ENCODE measurements around the gene DEXI.
"Not testable (repeated sequence)": the region's sequence is repeated elsewhere in the genome, so short reads cannot be mapped to it uniquely, and the experiment has no call there.

The DEXI gene

GRCh38 chr16:10940501-10941079 lies 1.7 kb downstream of the DEXI start:
- no peak for DNase-seq

- no peak for DNase-seq
Measured at GRCh38 chr16:10939649-10940234, 2.5 kb downstream of the DEXI start.

GRCh38 chr16:10938796-10939648 lies 3.2 kb downstream of the DEXI start:
- DNase-seq: no peak

- no peak for DNase-seq
Measured at GRCh38 chr16:10938321-10938720, 3.9 kb downstream of the DEXI start.

GRCh38 chr16:10937068-10937859 lies 5.0 kb downstream of the DEXI start:
- DNase-seq: no peak

GRCh38 chr16:10936272-10936984 lies 5.8 kb downstream of the DEXI start:
- DNase-seq: no peak

- no peak for DNase-seq
Measured at GRCh38 chr16:10935226-10935915, 6.9 kb downstream of the DEXI start.

- DNase-seq: no peak
Measured at GRCh38 chr16:10934325-10935107, 7.8 kb downstream of the DEXI start.

GRCh38 chr16:10933865-10934264 lies 8.4 kb downstream of the DEXI start:
- no peak for DNase-seq

- no peak for DNase-seq
Measured at GRCh38 chr16:10932959-10933710, 9.1 kb downstream of the DEXI start.

GRCh38 chr16:10931977-10932632 lies 10.2 kb downstream of the DEXI start:
- no peak for DNase-seq

- DNase-seq: no peak
Measured at GRCh38 chr16:10931134-10931533, 11.1 kb downstream of the DEXI start.

- DNase-seq: no peak
Measured at GRCh38 chr16:10930755-10931093, 11.5 kb downstream of the DEXI start.

GRCh38 chr16:10929853-10930754 lies 12.2 kb downstream of the DEXI start:
- DNase-seq: no peak

- not testable (repeated sequence) for DNase-seq
Measured at GRCh38 chr16:10929097-10929496, 13.2 kb downstream of the DEXI start.

- DNase-seq: no peak
Measured at GRCh38 chr16:10927497-10928112, 14.7 kb downstream of the DEXI start.

- no peak for DNase-seq
Measured at GRCh38 chr16:10926867-10927266, 15.4 kb downstream of the DEXI start.

- DNase-seq: no peak
Measured at GRCh38 chr16:10926094-10926493, 16.2 kb downstream of the DEXI start.
